ENCODE data around the gene SNRK. TPM values are rescaled to one million over a fixed set of nuclear protein-coding genes. Genes with fewer than 3 reads are reported as not detected.

The SNRK gene
- total RNA-seq, 1 experiment from 2014 or later, result 12.0 TPM

- Histone ChIP-seq H3K4me1 (ENCODE audit: insufficient read depth, low read length) (no peaks in the 10 kb centered on the region), H2BK5ac (ENCODE audit: insufficient read length, low read length) (no peak overlapping the region), H2AK5ac (ENCODE audit: insufficient read length, low read length) (no peak overlapping the region), H4K20me1 (ENCODE audit: control insufficient read depth, insufficient read depth, insufficient read length) (no peaks in the 10 kb centered on the region), H3K9ac (ENCODE audit: extremely low read depth, insufficient read length, low read length) (no peak overlapping the region), H3K79me1 (ENCODE audit: insufficient read depth, low read depth, low read length, poor library complexity, severe bottlenecking) (no peaks in the 10 kb centered on the region), H2BK20ac (ENCODE audit: low read depth, low read length, poor library complexity, severe bottlenecking) (no peak overlapping the region), H3K9me3 (ENCODE audit: control insufficient read depth, low read depth, low read length) (no peaks in the 10 kb centered on the region), H2BK12ac (ENCODE audit: insufficient read length, low read depth, low read length) (no peak overlapping the region), H3K23me2 (ENCODE audit: insufficient read length, low read depth, low read length, poor library complexity, severe bottlenecking) (no peaks in the 10 kb centered on the region), H3K79me2 (ENCODE audit: insufficient read depth, low read length) (no peaks in the 10 kb centered on the region), H3K56ac (ENCODE audit: insufficient read length, low read depth, low read length) (no peak overlapping the region), H3K4ac (ENCODE audit: low read depth, low read length) (no peak overlapping the region), H4K8ac (replicated peaks; ENCODE audit: insufficient read length, low read depth, low read length) (no peak overlapping the region), H3K18ac (ENCODE audit: insufficient read length, low read depth, low read length) (no peak overlapping the region), H4K5ac (ENCODE audit: insufficient read length, low read depth, low read length) (no peak overlapping the region), H2AFZ (ENCODE audit: low read length) (no peak overlapping the region), H3K23ac (ENCODE audit: insufficient read length, low read depth, low read length) (no peak overlapping the region), H3T11ph (ENCODE audit: low read length) (no peak overlapping the region), H3K27me3 (ENCODE audit: insufficient read depth, low read length) (no peaks in the 10 kb centered on the region; the same call in 1 of the 2 replicates), H2BK120ac (ENCODE audit: low read depth, low read length, poor library complexity, severe bottlenecking) (no peak overlapping the region), H2BK15ac (ENCODE audit: low read depth, low read length) (no peak overlapping the region), H4K91ac (ENCODE audit: insufficient read length, low read depth, low read length) (no peak overlapping the region), H3K4me2 (ENCODE audit: insufficient read depth, insufficient read length, low read length) (no peak overlapping the region), H3K14ac (ENCODE audit: insufficient read depth, low read length) (no peak overlapping the region), H3K27ac (ENCODE audit: insufficient read length, low read depth, low read length) (no peak overlapping the region)
- Mint-ChIP-seq H3K4me3 (no peak overlapping the region), H3K4me1 (no peaks in the 10 kb centered on the region), H3K36me3 (ENCODE audit: insufficient read depth in 1 of 3, low read depth in 3 of 3) (peaks cover 0 to under 1% (median 0%) of the 10 kb centered on the region in 3 experiments; a peak in 2 of 7 replicates), H3K27ac (no peak overlapping the region), H3K27me3 (ENCODE audit: low read depth) (no peaks in the 10 kb centered on the region; the same call in 1 of the 2 replicates), H3K9me3 (peaks cover 8 to 9% of the 10 kb centered on the region in 2 experiments; a peak in 4 of 5 replicates)
- no CpG with 5 or more reads among the region's 3 CpGs for WGBS (ENCODE audit: extremely low coverage, insufficient read length, low lambda C conversion rate)
- TF ChIP-seq, protein P1, sequence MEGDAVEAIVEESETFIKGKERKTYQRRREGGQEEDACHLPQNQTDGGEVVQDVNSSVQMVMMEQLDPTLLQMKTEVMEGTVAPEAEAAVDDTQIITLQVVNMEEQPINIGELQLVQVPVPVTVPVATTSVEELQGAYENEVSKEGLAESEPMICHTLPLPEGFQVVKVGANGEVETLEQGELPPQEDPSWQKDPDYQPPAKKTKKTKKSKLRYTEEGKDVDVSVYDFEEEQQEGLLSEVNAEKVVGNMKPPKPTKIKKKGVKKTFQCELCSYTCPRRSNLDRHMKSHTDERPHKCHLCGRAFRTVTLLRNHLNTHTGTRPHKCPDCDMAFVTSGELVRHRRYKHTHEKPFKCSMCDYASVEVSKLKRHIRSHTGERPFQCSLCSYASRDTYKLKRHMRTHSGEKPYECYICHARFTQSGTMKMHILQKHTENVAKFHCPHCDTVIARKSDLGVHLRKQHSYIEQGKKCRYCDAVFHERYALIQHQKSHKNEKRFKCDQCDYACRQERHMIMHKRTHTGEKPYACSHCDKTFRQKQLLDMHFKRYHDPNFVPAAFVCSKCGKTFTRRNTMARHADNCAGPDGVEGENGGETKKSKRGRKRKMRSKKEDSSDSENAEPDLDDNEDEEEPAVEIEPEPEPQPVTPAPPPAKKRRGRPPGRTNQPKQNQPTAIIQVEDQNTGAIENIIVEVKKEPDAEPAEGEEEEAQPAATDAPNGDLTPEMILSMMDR (conservative IDR thresholded peaks at IDR 0.05), result no peak
- DNase-seq, result no peak
Observed at GRCh38 chr3:43239755-43240154, 46.6 kb upstream of the SNRK start.
